ENCODE measurements around the gene PLD3.

PLD3 gene

GRCh38 chr19:40376286-40376862 is 27.9 kb downstream of the PLD3 start:
- no peak for DNase-seq (ENCODE audit: low read depth)
- H3K4me3 ChIP-seq (ENCODE audit: low read depth, low read length) = no peak overlapping the region
- TF ChIP-seq CTCF (IDR thresholded peaks at IDR 0.05; ENCODE audit: low read depth, low read length) (no peak), POLR2A (IDR thresholded peaks at IDR 0.05; ENCODE audit: extremely low read depth, insufficient read length) (no peak), MAX (IDR thresholded peaks at IDR 0.05; ENCODE audit: low read depth, low read length) (no peak), MYC (IDR thresholded peaks at IDR 0.05; ENCODE audit: low read depth, low read length) (no peak)

GRCh38 chr19:40377876-40378385 is 29.4 kb downstream of the PLD3 start:
- DNase-seq (ENCODE audit: low read depth) = no peak
- no peak overlapping the region for H3K4me3 ChIP-seq (ENCODE audit: low read depth, low read length)
- no peak for TF ChIP-seq POLR2A (IDR thresholded peaks at IDR 0.05; ENCODE audit: extremely low read depth, insufficient read length)
- TF ChIP-seq CTCF (IDR thresholded peaks at IDR 0.05; ENCODE audit: low read depth, low read length) = no peak
- TF ChIP-seq MAX (IDR thresholded peaks at IDR 0.05; ENCODE audit: low read depth, low read length) = no peak

- no peak overlapping the region for H3K4me3 ChIP-seq (ENCODE audit: low read depth, low read length)
- DNase-seq (ENCODE audit: low read depth) = no peak
- TF ChIP-seq CTCF (IDR thresholded peaks at IDR 0.05; ENCODE audit: low read depth, low read length) (no peak), POLR2A (IDR thresholded peaks at IDR 0.05; ENCODE audit: extremely low read depth, insufficient read length) (no peak), MAX (IDR thresholded peaks at IDR 0.05; ENCODE audit: low read depth, low read length) (no peak), MYC (IDR thresholded peaks at IDR 0.05; ENCODE audit: low read depth, low read length) (no peak)
These were observed 30.0 kb downstream of the PLD3 start for GRCh38 chr19:40378509-40378908.

GRCh38 chr19:40379446-40380198 is 31.1 kb downstream of the PLD3 start:
- H3K4me3 ChIP-seq (ENCODE audit: low read depth, low read length) = no peak overlapping the region
- no peak for DNase-seq (ENCODE audit: low read depth)
- TF ChIP-seq POLR2A (IDR thresholded peaks at IDR 0.05; ENCODE audit: extremely low read depth, insufficient read length) = no peak
- no peak for TF ChIP-seq CTCF (IDR thresholded peaks at IDR 0.05; ENCODE audit: low read depth, low read length)
- TF ChIP-seq MAX (IDR thresholded peaks at IDR 0.05; ENCODE audit: low read depth, low read length) = no peak
- no peak for TF ChIP-seq MYC (IDR thresholded peaks at IDR 0.05; ENCODE audit: low read depth, low read length)

- H3K4me3 ChIP-seq (ENCODE audit: low read depth, low read length) = no peak overlapping the region
- DNase-seq (ENCODE audit: low read depth) = no peak
- TF ChIP-seq POLR2A (IDR thresholded peaks at IDR 0.05; ENCODE audit: extremely low read depth, insufficient read length) (no peak), CTCF (IDR thresholded peaks at IDR 0.05; ENCODE audit: low read depth, low read length) (no peak), MYC (IDR thresholded peaks at IDR 0.05; ENCODE audit: low read depth, low read length) (no peak), MAX (IDR thresholded peaks at IDR 0.05; ENCODE audit: low read depth, low read length) (no peak)
These were observed 31.9 kb downstream of the PLD3 start for GRCh38 chr19:40380199-40381037.
